Stimulated activated CD4-positive, alpha-beta T cell treated with anti-CD3 and anti-CD28 coated beads, TNF-alpha, amount 100 ng/mL, for 48 hours (primary cell): Measurements from ENCODE around the gene CD83.
"Not testable (repeated sequence)": the region's sequence is repeated elsewhere in the genome, so short reads cannot be mapped to it uniquely, and the experiment has no call there.

ENCODE experiments used
- DNase-seq, 3 donors: peaks; one replicate each; pipeline ENCODE4 v3.0.0-alpha.2; 2020; ENCODE audit warnings: low read depth in 3 of 3

CD83 gene, protein sequence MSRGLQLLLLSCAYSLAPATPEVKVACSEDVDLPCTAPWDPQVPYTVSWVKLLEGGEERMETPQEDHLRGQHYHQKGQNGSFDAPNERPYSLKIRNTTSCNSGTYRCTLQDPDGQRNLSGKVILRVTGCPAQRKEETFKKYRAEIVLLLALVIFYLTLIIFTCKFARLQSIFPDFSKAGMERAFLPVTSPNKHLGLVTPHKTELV

DNA sequence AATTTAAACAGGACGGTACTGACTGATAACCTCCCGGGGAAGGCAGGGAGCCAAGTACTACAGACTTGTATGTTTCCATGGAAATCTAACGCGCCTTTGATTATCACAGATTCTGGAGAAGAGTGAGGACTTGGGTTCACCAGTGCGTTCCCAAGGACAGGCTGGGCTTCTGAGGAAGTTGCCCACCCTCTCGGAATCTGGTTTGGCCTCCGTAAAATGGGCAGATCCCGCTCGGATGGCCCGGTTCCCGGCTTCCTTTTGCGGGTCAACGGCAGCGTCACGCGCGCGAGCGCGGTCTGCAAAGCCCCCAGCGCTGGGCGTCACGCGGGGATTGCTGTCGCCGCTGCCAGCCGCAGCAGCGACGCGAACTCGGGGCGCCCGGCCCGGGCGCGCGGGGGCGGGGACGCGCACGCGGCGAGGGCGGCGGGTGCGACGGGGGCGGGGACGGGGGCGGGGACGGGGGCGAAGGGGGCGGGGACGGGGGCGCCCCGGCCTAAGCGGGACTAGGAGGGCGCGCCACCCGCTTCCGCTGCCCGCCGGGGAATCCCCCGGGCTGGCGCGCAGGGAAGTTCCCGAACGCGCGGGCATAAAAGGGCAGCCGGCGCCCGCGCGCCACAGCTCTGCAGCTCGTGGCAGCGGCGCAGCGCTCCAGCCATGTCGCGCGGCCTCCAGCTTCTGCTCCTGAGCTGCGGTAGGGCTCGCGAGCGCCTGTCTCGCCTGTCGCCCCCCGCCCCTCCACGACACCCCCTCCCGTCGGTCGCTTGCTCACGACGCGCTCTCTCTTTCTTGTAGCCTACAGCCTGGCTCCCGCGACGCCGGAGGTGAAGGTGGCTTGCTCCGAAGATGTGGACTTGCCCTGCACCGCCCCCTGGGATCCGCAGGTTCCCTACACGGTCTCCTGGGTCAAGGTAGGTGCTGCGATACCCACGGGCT is at the start of gene CD83:
Gene CD83 (plus strand): TSS at position 615 of the 933 bp plus-strand sequence. CDS start 40 bp downstream, at position 655.
- DNase-seq: peak; percentile 48 to 55 (median 51)

DNA sequence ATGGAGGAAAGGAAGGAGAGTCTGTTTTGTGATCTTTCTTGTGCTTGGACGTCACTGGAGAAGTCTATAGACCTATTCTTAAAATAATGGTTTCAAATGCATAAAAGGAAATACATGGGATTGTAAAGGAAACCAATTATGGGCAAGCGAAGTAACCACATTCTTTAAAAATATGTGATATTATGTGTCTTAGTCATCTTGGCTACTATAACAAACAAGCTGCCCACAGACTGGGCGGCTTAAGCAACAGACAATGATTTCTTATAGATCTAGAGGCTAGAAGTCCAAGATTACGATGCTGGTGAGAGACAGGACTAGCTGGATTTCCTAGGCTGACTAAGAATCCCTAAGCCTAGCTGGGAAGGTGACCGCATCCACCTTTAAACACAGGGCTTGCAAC is 49.4 kb upstream of the CD83 start:
- DNase-seq: no peak

DNA sequence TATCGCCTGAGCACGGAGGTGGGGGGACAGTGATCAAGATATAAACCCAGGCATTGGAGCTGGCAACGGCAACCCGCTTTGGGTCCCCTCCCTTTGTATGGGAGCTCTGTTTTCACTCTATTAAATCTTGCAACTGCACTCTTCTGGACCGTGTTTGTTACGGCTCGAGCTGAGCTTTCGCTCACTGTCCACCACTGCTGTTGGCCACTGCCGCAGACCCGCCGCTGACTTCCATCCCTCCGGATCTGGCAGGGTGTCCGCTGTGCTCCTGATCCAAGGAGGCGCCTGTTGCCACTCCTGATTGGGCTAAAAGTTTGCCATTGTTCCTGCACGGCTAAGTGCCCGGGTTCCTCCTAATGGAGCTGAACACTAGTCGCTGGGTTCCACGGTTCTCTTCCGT is 48.9 kb upstream of the CD83 start:
- no peak for DNase-seq

DNA sequence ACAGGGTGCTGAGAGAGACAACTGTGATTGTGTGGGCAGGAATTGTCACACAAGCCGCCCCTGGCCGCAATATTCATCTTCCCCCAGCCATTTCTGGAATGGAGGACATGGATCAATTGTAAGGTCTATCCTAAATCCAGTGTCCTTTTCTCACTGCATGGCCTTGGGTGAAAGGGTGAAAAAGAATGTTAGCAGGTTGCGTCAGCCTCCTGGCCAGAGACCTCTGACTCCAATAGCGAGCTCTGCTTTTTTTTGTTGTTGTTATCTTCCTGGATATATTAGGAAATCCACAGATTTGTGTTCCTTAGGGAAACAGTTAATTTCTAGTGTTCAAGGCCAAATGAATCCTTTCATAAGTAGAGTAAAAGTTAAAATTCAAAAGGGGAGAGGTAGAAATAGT is 47.1 kb upstream of the CD83 start:
- no peak for DNase-seq

DNA sequence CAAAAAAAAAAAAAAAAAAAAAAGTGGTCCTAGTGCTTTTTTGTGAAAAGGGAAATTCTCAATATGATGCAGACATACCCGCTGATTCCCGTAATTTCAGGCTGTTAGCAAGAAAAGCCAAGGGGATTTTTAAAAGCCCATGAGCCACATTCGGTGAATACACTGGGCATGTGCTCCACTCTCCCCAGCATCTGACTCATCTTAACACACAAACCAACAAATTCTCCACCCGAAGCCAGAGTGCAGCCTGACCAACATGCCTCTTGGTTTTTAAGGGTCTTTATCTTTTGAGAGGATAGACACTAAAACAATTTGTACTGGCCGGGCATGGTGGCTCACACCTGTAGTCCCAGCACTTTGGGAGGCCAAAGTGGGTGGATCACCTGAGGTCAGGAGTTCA is 45.5 kb upstream of the CD83 start:
- DNase-seq: no peak

DNA sequence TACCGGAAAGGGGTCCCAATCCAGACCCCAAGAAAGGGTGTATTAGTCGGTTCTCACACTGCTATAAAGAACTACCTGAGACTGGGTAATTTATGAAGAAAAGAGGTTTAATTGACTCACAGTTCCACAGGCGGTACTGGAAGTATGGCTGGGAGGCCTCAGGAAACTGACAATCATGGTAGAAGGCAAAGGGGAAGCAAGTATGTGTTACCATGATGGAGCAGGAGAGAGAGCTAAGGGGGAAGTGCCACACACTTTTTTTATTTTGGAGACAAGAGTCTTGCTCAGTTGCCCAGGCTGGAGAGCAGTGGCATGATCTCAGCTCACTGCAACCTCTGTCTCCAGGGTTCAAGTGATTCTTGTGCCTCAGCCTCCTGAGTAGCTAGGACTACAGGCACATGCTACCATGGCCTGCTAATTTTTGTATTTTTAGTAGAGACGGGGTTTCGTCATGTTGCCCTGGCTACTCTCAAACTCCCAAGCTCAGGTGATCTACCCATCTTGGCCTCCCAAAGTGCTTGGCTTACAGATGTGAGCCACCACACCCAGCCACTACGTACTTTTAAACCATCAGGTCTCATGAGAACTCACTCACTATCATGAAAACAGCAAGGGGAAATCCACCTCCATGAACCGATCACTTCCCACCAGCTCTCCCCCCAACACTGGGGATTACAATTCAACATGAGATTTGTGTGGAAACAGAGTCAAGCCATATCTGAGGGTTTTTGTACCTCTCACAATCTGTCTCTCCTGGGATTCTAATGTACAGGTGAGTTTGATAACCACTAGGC is 43.8 kb upstream of the CD83 start:
- DNase-seq: not testable (repeated sequence)

DNA sequence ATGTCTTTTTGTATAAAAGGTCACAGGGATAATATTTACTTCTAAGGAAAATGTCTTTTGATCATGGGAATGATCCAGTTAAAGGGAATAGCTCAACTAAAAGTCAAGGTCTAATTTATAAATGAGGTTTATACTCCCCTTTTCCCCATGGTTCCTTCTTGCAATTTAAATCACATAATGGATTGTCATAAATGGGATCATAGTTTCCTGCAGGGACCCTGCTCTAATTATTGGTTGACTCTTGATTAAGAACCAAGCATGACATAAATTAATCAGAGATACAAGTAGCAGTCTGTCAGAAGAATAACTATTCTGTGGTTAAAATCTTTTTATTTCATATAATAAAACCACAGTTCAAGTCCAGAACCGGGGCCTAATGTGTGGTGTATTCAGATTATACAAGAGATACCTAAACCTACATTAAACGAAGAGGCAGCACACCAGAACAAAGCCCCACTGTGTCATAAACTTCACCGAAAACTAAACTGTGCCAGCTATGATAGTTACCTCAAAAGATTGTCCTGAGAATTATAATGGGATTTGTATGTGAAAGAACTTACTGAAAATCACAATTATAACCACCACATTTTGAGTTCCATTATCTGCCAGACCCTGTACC is 43.0 kb upstream of the CD83 start:
- DNase-seq: no peak

DNA sequence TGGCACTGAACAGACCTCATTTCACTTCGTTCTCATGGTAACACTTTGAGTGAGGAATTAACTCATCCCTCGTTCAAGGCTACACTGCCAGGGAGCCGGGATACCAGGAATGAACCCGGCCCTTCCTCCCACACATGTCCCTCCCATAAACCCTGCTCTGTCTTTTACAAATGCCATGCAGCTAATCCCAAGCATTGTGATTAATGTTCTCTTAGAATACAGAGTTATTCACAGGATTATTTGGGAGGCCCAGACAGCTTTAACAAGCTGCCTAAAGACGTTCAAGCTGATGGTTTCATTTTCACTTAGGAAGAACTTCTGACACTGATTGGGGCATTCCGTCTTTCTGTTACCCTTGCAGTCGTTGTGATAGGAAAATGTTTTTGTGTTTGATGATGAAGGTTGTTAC is 42.5 kb upstream of the CD83 start:
- no peak for DNase-seq

DNA sequence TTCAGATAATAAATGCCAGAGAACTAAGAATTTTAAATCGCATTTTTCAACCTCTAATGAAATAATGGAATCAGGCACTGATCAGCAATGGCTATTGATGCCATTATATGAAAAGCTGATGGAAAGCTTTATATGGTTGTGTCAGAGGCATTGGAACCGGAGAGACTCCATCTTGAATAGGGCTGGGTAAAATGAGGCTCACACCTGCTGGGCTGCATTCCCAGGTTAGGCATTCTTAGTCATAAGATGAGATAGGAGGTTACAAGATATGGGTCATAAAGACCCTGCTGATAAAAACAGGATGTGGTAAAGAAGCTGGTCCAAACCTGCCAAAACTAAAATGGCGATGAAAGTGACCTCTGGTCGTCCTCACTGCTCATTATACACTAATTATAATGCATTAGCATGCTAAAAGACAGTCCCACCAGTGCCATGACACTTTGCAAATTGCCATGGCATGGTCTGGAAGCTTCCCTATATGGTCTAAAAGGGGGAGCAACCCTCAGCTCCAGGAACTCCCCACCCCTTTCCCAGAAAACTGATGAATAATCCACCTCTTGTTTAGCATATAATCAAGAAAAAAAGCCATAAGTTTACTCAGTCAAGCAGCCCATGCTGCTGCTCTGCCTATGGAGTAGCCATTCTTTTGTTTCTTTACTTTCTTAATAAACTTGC is 40.2 kb upstream of the CD83 start:
- no peak for DNase-seq

DNA sequence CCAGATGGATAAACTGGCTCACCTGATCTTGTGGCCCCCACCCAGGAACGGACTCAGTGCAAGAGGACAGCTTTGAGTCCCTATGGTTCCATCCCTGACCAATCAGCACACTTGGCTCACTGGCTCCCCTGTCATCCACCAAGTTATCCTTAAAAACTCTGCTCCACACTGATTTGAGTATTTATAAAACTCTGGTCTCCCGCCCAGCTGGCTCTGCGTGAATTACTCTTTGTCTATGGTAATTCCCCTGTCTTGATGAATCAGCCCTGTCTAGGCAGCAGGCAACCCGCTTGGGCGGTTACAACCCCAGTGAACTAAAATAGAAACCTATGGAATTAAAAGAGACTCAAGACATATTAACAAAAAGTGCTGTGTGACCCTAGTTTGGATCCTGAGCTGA is 38.1 kb upstream of the CD83 start:
- DNase-seq: peak in 2 of 3 donors; percentile 16 to 29

DNA sequence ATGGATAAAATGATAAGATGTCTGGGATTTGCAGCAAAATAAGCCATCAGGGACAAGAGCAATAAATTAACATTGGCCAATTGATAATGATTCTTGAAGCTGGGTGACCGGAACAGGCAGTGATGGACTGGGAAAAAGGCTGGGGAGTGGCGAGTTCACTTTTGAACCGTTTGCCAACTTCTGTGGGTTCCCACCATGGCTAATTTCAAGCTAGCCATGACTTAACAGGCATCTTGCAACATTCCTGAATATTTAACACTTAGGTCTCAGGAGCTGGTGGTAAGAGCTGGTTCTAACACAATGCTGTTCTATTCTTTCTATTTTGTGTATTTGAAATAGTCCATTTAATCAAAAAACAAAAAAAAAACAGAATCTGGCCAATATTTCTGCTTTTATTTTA is 37.6 kb upstream of the CD83 start:
- DNase-seq: no peak

DNA sequence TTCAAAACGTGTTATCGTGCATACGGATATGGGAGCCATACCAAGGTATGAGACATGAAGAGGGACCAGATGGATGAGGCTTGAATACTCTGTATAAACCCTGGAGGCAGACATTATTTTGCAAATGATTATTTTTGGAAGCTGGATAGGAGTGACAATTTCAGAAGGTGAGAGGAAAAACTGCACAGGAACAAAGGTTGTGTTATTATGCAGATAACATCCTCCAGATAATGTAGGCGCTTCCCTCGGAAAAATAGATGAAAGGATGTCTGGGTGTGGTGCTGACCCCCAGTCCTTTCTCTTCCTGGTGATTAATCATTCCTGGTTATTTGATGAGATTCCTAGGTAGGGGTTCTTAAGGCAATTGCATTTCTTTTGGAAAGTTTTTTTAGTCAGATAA is 36.4 kb upstream of the CD83 start:
- DNase-seq: no peak

DNA sequence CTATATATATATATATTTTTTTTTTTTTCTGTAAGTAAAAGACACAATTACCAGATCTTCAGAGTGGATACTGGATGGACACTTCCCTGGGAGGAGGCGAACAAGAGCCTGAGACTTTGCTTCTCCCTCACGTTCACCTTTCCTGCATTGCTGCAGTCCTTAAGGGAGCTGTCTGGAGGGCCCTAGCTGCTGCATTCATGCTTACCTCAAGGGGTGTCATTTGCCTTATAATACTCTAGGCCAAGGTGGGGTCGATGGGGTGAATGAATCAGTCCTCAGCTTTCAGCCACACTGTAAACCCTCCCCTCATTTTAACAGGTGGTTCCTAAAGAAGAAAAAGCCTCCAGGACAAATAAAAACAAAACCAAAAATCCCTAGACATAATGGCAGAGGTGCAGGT is 34.8 kb upstream of the CD83 start:
- no peak for DNase-seq

DNA sequence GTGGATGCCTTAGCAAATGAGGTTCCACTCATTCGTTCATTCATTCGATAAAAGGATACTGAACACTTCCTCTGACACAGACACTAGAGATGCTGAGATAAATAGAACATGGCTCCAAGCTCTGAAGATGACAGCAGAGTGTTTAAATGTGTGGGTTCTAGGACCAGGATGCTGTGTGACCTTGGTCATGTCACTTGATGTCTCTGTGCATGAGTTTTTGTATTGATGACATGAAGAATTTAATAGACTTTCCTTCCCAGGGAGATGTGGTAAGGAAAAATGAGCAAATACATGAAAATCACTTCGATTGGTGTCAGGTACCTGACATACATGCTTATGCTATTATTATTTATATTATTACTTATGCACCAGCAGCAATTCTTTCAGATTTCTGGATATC is 34.3 kb upstream of the CD83 start:
- no peak for DNase-seq

DNA sequence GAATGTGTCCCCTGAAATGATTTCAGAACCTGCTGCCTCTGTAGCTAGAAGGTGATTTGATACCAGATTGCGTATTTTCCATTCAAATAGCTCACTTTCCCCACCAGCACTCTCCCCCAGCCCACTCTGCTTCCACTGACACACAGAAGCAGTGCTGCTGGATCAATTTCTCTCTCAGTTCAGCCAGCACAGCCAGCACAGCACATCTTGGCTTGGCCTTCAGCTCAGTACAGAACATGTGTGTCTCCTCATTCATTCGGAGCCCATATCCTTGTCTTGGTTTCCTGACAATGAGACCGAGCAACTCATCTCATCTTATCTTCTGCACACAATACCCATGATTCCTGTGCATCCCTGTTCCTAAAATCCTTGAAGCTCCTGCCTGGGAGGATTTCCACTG is 33.8 kb upstream of the CD83 start:
- no peak for DNase-seq

DNA sequence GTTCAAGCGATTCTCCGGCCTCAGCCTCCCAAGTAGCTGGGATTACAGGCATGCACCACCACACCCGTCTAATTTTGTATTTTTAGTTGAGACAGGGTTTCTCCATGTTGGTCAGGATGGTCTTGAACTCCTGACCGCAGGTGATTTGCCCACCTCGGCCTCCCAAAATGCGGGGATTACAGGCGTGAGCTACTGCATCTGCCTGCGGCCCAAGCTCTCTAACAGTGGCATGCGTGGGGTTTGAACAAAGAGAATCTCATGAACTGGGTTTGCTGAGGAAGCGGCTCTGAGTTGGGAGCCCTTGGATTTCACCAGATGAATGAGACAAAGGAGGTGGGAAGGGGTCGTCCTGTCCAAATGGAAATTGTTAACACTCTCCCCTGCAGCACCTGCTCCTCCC is 33.2 kb upstream of the CD83 start:
- no peak for DNase-seq

DNA sequence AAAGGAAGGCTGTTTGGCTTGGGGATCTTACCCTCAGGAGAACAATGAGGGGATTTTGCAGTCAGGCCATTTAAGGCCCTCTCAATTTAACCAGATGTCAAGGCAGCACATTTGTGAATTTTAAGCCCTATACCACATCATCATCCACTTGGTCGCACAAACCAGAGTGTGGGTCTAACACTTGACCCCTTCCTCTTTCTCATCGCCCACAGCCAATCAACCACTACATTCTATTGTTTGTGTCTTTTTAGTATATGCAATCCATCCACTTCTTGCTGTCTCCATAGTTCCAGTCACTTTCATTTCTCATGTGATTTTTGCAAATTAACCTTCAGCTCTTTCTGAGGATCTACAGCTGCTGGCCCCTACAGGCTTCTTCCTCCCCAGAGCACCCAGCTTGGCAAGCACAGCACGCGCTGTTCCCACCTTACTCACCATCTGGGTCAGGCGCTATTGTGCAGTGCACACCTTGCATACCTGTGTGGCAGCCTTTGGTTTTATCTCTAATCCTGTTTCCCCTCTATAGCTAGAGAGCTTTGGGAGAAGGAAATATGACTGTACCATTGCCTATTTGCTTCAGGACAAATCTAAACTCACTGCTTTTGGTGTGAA is 32.3 kb upstream of the CD83 start:
- DNase-seq: no peak

DNA sequence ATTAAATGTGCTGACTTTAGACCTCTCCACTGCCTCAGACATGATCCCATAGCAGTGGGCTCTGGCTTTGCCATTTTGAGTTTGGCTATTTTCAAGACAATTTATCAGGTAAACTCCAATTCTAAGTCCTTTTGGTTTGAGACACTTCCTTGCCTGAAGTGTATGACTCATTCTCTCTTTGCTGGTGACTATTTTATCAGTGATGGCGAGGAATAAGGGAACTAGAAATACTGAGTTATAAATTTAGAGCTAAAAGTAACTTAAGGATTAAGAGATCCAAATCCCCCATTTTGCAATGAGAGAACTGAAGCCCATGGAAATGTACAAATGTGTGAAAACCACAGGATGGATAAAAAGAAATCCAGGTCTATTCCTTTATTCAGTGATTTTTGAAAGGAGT is 30.9 kb upstream of the CD83 start:
- DNase-seq: no peak

DNA sequence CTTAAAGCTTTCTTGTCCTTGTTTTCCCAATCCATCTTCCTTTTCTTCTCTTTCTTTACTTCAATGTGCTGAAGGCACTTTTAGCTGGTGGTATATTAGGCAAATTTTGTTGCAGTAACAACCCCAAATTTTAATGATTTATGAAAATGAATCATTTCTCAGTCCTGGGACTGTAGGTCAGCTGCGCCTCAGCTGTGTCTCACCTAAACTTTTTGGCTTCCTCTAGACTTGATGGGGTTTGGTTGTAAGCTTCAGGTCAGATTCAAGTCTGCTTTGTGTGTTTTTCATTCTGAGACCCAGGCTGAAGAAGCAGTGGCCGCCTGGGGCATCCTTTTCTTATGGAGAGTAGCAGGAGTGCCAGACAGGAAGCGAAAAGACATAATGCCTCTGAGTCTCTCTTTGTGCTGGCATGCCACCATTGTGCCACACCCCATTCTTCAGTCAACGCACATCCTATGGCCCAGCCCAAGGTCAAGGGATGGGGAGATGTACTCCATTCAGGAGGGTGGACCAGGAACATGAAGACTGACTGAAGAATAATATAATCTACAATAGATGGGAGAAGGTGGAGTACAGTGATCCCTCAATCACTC is 28.9 kb upstream of the CD83 start:
- no peak for DNase-seq

DNA sequence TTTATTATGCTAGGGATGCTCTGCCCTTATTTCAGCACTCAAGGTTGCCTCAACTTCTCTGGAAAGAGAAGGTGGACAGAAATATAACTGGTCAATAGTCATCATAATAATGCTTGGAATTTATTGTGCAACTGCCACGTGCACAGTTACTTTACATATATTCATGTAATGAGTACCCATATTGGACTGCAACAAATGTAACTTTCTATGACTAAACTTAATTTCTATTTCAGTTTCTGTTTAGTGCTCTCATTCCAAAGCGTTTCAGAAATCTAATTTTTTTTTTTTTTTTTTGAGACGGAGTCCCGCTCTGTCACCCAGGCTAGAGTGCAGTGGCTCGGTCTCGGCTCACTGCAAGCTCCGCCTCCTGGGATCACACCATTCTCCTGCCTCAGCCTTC is 28.3 kb upstream of the CD83 start:
- DNase-seq: no peak
